Adrenal gland (tissue), 12 donors: ENCODE data around the gene MMP27. TPM values are rescaled to one million over a fixed set of nuclear protein-coding genes. Genes with fewer than 3 reads are reported as not detected.

Experiments
- DNase-seq, 7 donors: peaks; one replicate each; pipeline ENCODE4 v3.0.0-alpha.2; 2019 to 2020
- H3K27ac ChIP-seq, 5 donors: fragments of 200-600 bp; sonication (generic) in 4 of 5; 1 replicate in 3 of 5; 2 replicates in 2 of 5; pipeline versions ENCODE4 v1.5.1 to v1.8.0; 2016 to 2020; ENCODE audit warnings: mild to moderate bottlenecking in 1 of 5
- H3K27me3 ChIP-seq: fragments of 200-600 bp; 2 replicates; pipeline ENCODE4 v1.8.0; 2021
- H3K36me3 ChIP-seq, 2 donors: fragments of 200-600 bp; replicated peaks in 1 of 2; 1 replicate in 1 of 2; 2 replicates in 1 of 2; pipeline versions ENCODE4 v1.5.1 to v1.8.0; 2018 to 2022
- H3K4me1 ChIP-seq, 2 donors: fragments of 200-600 bp; replicated peaks in 1 of 2; 1 replicate in 1 of 2; 2 replicates in 1 of 2; pipeline versions ENCODE4 v1.5.1 to v1.8.0; 2018 to 2021
- H3K4me3 ChIP-seq, 4 donors: fragments of 200-600 bp; sonication (generic) in 3 of 4; one replicate each; pipeline ENCODE4 v1.5.1; 2016 to 2018
- H3K9me3 ChIP-seq, 3 donors: fragments of 200-600 bp; sonication (generic) in 1 of 3; replicated peaks in 1 of 3; 1 replicate in 2 of 3; 2 replicates in 1 of 3; pipeline versions ENCODE4 v1.5.1 to v1.8.0; 2016 to 2021
- POLR2A ChIP-seq, 2 donors: fragments of 450-650 bp; IDR thresholded peaks; one replicate each; pipeline ENCODE4 v1.6.1; 2017; ENCODE audit warnings: antibody characterized with exemption in 2 of 2, mild to moderate bottlenecking in 2 of 2, moderate library complexity in 1 of 2
- WGBS, 4 donors: extraction: QIAGEN DNeasy Blood & Tissue Kit in 2 of 4; methylation state at CpG; one replicate each; pipeline versions ENCODE4 v1.1.5 to v1.1.7; 2013 to 2017; 5-methylcytosine and 5-hydroxymethylcytosine counted together
- intact Hi-C, 2 donors: fragments of 100-400 bp; cut with DNase I; formaldehyde crosslinking; loops; one replicate each; pipeline versions ENCODE4 v1.14.1 to v1.15.0; 2022 to 2023
- polyA plus RNA-seq, 3 donors: library from polyadenylated mRNA; stranded (reverse); fragments of 200-250 nt in 2 of 3; fragments of 350-450 nt in 1 of 3; fragmentation: Illumina TruSeq in 1 of 3; extraction: RNeasy Lipid Tissue Mini Kit (QIAGEN cat#74804) in 1 of 3; gene quantifications; one replicate each; pipeline ENCODE4 v1.2.3, GENCODE V29; 2013 to 2014
- total RNA-seq, 9 donors: library from RNA; depleted of rRNA in 4 of 9; stranded (reverse); fragments of >200 nt in 4 of 9; fragments of 120-200 nt in 1 of 9; fragmentation: NEBNext Ultra II Directional in 1 of 9; extraction: Animal tissue kit (Norgen Biotek cat#: 25700) in 1 of 9; gene quantifications; one replicate each; pipeline versions ENCODE4 v1.1.0 to v1.2.4, GENCODE V29; 2013 to 2023
- TF ChIP-seq, protein P1 (sequence below), 6 experiments: fragments of 450-650 bp in 4 of 6; fragments of 200-600 bp in 2 of 6; sonication (generic) in 1 of 6; IDR thresholded peaks; 1 replicate in 5 of 6; 2 replicates in 1 of 6; pipeline versions ENCODE4 v1.5.1 to v1.8.0; 2016 to 2021; ENCODE audit warnings: antibody characterized with exemption in 6 of 6, mild to moderate bottlenecking in 2 of 6, moderate library complexity in 1 of 6
- donor health status: healthy with polysubstance abuse.
- donor health status: Bipolar disorder and iron deficiency.
- donor health status: DM: yes; HTN: yes; CAD: no.
- donor health status: DM: no; HTN: no; CAD: no.
- donor health status: DM: no; HTN: no; CAD: no.
- donor health status: DM: yes; HTN: yes; CAD: no.

The MMP27 gene
- total and polyA plus RNA-seq, 12 donors, result not detected

DNA sequence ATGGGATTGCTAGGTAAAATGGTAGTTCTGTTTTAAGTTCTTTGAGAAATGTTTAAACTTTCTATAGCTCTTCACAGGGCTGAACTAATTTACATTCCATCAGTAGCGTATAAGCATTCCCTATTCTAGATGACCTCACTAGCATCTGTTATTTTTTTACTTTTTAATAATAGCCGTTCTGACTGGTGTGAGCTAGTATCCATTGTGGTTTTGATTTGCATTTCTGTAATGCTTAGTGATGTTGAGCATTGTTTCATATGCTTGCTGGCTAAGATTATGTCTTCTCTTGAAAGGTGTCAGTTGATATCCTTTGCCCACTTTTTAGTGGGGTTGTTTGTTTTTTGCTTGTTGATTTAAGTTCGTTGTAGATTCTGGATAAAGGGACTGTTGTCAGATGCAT lies 35.9 kb downstream of the MMP27 start:
- Histone ChIP-seq H3K36me3 (no peaks in the 10 kb centered on the region), H3K27me3 (no peaks in the 10 kb centered on the region), H3K27ac (no peak overlapping the region), H3K4me1 (no peaks in the 10 kb centered on the region), H3K9me3 (no peaks in the 10 kb centered on the region), H3K4me3 (no peak overlapping the region)
- TF ChIP-seq, protein P1, sequence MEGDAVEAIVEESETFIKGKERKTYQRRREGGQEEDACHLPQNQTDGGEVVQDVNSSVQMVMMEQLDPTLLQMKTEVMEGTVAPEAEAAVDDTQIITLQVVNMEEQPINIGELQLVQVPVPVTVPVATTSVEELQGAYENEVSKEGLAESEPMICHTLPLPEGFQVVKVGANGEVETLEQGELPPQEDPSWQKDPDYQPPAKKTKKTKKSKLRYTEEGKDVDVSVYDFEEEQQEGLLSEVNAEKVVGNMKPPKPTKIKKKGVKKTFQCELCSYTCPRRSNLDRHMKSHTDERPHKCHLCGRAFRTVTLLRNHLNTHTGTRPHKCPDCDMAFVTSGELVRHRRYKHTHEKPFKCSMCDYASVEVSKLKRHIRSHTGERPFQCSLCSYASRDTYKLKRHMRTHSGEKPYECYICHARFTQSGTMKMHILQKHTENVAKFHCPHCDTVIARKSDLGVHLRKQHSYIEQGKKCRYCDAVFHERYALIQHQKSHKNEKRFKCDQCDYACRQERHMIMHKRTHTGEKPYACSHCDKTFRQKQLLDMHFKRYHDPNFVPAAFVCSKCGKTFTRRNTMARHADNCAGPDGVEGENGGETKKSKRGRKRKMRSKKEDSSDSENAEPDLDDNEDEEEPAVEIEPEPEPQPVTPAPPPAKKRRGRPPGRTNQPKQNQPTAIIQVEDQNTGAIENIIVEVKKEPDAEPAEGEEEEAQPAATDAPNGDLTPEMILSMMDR (IDR thresholded peaks at IDR 0.05), result no peak
- TF ChIP-seq POLR2A (IDR thresholded peaks at IDR 0.05), result no peak
- no peak for DNase-seq
- 64 to 76% (median 75%) methylated on average over 3 of the region's 3 CpGs for WGBS, 4 donors
- intact Hi-C loops, result no loop called here

DNA sequence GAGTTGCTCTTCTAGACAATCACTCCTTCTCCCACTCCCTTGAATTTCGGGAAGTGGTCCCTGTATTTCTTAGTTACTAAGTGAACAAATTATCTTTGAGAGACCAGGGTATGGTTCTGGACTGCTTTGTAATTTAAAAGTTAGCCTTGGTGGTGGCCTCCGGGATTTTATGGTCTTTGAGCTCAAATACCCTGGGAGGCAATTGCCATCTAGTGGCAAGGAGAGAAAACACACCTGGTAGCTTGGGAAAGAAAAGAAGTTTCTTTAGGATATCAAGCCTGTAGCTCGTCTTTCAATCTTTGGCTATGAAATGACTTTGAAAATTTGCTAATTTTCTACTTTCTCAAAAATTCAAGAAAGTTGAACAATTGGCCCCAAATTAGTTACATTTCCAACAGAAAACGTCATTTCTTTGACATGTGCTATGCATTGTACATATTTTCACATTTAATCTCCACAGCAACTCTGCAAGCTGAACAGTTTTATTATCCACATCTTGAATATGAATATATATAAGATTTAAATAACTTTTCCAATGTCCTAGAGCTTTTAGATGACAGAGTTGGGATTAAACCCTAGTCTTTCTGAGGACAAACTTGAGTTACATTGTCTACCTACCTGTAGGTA lies 39.1 kb downstream of the MMP27 start:
- H3K27ac ChIP-seq, result no peak overlapping the region
- no peak for TF ChIP-seq POLR2A (IDR thresholded peaks at IDR 0.05)
- TF ChIP-seq, protein P1 (IDR thresholded peaks at IDR 0.05), result peak; percentile 67 to 82 (median 74)
- no peak overlapping the region for H3K4me3 ChIP-seq
- H3K27me3 ChIP-seq, result no peaks in the 10 kb centered on the region
- intact Hi-C loops, result no loop called here
- no peaks in the 10 kb centered on the region for H3K36me3 ChIP-seq
- H3K4me1 ChIP-seq, result no peaks in the 10 kb centered on the region
- 2 to 6% (median 4%) methylated on average over 4 of the region's 4 CpGs for WGBS, 4 donors
- DNase-seq, result peak; percentile 18 to 56 (median 40)
- no peaks in the 10 kb centered on the region for H3K9me3 ChIP-seq

DNA sequence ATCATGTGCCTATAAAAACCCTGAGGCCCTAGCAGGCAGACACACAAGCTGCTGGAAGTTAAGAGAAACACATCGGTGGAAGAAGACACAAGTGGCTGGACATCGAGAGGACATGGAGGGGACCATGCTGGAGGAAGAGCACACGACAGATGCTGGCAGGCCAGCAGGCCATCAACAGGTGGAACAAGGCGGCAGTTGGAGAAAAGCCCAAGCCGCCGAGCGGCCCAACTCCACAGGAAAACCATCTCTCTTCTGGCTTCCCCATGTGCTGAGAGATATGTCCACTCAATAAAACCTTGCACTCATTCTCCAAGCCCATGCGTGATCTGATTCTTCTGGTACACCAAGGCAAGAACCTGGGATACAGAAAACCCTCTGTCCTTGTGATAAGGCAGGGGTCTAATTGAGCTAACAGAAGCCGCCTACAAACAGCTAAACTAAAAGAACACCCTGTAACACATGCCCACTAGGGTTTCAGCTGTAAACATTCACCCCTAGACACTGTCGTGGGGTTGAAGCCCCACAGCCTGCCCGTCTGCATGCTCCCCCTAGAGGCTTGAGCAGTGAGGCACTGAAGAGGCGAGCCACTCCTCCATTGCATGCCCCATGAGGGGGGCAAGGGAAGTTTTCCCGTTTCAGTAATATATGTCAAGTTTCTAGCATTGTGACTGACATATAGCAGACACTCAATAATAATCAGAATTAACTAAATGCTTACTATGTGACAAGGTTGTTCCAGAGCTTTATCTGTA lies 41.4 kb downstream of the MMP27 start:
- H3K4me1 ChIP-seq, result no peaks in the 10 kb centered on the region
- H3K27ac ChIP-seq, result no peak overlapping the region
- 77 to 87% (median 82%) methylated on average over 12 to 13 of the region's 13 CpGs for WGBS, 4 donors
- intact Hi-C loops, result no loop called here
- no peak for TF ChIP-seq POLR2A (IDR thresholded peaks at IDR 0.05)
- TF ChIP-seq, protein P1 (IDR thresholded peaks at IDR 0.05), result peak in 1 of 6 experiments; percentile 10
- H3K4me3 ChIP-seq, result no peak overlapping the region
- H3K9me3 ChIP-seq, result no peaks in the 10 kb centered on the region
- no peaks in the 10 kb centered on the region for H3K36me3 ChIP-seq
- DNase-seq, result no peak
- H3K27me3 ChIP-seq, result no peaks in the 10 kb centered on the region

DNA sequence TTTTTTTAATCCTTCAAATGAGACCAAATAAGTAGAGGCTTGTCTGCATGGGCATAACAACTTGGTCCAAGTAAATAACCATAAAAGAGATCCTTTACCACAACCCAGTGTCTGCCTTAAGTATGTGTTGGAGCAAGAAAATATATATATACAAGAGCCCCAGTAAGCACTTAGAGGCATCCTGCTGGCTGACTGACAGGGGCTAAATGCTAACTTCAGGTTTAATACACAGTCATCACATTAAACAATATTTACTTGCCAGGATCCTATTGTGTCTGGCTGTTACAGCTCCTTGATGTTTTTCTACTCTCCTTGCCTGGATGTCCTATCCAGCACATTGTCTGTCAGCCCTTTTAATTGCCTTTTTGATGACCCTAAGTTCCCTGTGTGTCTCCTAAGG lies 43.0 kb downstream of the MMP27 start:
- Histone ChIP-seq H3K4me1 (no peaks in the 10 kb centered on the region), H3K36me3 (no peaks in the 10 kb centered on the region), H3K9me3 (no peaks in the 10 kb centered on the region), H3K27ac (no peak overlapping the region), H3K4me3 (no peak overlapping the region), H3K27me3 (peaks cover 4% of the 10 kb centered on the region)
- no peak for DNase-seq
- intact Hi-C loops, result no loop called here
- TF ChIP-seq POLR2A (IDR thresholded peaks at IDR 0.05), result no peak
- TF ChIP-seq, protein P1 (IDR thresholded peaks at IDR 0.05), result no peak
